NCI-H1417 treated with DMSO at 0.1 percent for 48 hours (cell line): ENCODE data around the gene SEC23B.
"Not testable (repeated sequence)": the region's sequence is repeated elsewhere in the genome, so short reads cannot be mapped to it uniquely, and the experiment has no call there.

Experiments
- DNase-seq: peaks from one replicate; lab custom pipeline; 2025; lab: John Stamatoyannopoulos, UW

Gene SEC23B

DNA sequence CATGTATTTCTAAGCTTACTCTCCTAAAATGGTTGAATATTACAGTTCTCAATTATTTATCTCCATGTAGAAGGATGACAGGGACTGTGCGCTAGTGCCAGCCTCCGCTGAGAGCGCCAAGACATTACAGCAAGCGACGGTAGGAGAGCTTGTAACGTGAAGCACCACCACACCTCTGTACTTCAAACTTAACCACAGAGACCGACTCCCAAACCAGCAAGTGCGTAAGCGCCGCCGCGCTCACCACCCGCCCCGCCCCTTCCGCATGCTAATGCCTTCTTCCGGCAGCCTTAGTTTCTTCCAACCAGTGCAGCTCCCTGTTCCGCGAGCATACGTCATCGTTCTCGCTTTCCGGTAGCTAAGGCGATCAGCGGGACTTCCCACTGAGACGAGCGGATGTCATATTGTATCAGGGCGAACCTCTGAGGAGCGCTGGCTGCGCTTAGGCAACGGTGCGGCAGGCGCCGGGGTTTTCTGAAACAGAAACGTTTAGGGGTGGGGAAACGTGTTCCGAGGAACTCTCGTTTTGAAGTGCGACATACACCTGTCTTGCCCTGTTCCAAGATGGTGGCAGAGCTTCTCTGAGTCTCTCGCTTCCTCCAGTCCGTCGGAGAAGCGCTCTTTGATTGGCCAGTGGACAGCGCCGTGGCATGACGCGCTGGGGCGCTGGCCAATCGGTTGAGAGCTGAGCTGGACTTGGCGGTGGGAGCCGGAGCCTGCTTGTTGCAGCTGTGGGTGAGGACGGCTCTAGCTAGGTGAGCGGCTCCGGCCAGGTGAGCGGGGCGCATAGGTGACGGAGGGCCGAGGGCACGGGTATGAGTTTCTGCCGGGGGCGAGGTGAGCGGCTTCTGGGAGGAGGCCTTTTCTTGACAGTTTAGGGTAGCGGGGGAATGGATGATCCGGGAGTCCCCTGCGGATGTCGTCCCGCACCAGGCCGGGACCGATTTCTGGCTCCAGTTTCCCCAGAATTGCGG is at the start of gene SEC23B:
SEC23B (plus strand) TSS at position 723 of the 974 bp plus-strand sequence. CDS start 2,896 bp downstream, outside the sequence.
- peak; percentile 97 for DNase-seq

GRCh38 chr20:18465536-18466200 is 42.1 kb upstream of the SEC23B start:
- no peak for DNase-seq

GRCh38 chr20:18466574-18466893 is 41.2 kb upstream of the SEC23B start:
- peak; percentile 64 for DNase-seq

DNA sequence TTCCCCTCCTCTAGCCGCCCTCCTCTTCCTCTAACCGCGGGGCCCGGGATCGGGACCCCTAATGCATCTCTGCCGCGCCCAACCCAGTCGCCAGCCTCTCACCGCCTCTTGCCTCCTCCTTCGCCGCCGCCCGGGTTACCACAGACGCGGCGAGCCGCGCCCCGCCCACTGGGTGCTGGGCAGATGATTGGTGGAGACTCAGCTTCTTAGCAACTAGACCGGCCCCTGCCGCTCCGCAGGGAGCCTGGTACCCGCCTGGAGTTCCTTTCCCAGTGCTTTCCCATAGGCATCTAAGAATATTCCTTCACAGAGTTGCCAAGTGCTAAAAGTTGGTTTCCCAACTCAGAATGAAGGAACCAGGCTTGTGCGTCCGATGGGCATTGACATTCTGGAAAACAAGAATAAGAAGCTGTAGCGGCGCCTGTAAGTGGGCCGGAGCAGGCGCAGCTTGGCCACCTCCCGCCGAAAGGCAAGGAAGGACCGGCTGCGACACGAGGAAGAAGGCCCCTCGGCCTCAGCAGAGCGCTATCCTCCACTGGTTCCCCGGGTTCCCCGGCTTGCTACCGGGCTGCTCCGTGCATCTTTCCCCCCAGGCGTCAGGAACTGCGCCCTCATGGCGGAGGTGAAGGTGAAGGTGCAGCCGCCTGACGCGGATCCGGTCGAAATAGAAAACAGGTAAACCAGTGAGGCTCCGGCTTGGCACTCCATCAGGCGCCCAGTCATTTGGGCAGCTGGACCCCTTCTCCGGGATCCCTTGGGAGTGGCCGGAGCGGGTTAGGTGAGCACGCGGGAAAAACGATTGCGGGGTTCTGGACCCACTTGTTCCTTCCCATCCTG is 40.6 kb upstream of the SEC23B start, which contains the start of the genes DZANK1 and POLR3F:
DZANK1 (minus strand) TSS at position 137 of the 837 bp plus-strand sequence. CDS start 1,672 bp downstream, outside the sequence.
POLR3F (plus strand) TSS at position 497 of the 837 bp plus-strand sequence; CDS start at position 614, 117 bp downstream.
- peak; percentile 88 for DNase-seq

DNA sequence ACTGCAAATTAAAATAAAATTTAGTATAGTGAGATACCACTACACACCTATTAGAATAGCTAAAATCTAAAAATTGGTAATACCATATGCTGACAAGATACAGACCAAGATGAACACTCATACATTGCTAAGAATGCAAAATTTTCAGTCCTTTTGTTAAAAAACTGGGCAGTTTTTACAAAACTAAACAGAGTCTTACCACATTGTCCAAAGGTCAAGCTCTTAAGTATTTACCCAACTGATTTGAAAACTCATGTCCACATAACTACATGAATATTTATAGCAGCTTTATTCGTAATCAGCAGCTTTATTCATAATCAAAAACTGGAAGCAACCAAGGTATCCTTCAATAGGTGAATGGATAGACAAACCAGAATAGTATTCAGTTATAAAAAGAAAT is 30.5 kb upstream of the SEC23B start:
- no peak for DNase-seq

DNA sequence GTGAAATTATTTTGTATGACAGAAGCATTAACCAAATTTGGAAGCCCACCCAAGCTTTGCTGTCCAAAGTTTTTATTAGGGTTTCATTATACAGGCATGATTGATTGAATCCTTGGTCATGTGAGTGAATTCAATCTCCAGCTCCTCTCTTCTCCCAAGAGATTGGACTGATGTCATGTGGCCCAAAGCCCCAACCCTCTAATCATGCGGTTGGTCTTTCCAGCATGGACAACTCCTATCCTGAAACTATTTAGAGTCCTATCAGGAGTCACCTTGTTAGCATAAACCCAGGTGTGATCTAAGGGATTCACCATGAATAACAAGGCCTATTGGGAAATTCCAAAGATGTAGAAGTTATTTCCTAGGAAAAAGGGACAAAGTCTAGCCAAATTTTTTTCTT is 29.9 kb upstream of the SEC23B start:
- DNase-seq = no peak

- DNase-seq = no peak
These were observed 26.1 kb upstream of the SEC23B start for GRCh38 chr20:18481596-18481995.

GRCh38 chr20:18488301-18488700 is 19.4 kb upstream of the SEC23B start:
- no peak for DNase-seq

DNA sequence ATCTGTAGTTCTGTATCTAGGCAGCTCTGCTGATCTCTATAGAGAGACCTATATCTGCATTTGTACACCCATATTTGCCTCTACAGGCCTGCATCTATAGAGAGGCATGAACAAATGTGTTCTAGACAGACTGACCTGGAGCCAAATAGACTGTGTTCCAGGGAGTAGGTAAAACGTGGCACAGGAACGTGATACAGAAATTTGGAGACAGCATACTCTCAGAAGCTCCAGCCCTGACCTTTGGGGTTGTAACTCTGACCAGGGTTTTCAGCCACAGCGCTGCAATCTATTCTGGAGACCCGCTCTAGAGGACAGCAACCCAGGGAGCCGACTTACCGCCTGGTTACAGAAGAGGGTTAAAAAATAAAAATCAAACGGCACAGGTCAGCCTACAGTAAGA is 11.7 kb upstream of the SEC23B start:
- no peak for DNase-seq

DNA sequence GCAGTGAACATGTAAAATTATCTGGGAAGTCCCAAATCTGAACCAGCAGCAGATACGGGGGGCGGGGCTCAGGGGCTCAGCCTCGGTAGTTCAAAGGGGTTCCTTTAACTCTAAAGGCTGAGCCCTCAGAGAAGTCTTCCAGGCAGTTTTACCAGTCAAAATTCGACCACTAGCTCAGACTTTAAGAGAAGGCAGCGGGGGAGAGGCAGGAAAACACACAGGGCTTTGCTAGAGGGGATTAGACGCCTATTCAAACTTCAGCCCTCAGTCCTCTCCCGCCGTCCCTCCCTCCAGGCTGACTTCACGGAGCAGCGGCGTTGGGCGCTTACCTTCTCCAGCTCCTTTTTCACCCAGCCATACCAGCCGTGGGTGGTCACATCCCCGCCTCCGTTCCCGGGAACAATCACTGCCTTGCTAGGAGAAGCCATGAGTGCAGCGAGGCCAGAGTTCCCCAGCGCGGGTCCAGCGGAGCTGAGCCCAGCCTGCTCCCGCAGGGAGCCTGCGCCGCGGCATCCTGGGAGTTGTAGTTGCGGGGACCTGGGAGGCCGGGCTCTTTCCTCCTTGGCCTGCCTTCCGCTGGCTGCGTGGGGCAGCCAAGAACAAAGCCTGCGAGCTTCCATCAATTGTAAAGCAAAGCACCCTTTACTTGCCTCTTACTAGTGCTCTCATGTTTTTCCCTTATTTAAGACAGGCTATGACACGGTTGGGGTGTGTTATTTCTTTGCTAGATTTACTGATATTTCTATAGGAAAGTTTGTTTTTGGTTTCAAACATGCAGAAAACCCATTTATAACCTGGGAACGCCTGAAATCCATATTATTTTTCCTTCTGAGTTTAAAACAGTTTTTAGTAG is 10.8 kb upstream of the SEC23B start, which contains the start of gene RBBP9:
RBBP9 (minus strand) TSS at position 486 of the 853 bp plus-strand sequence; CDS start at position 428, 58 bp downstream.
- DNase-seq = no peak

DNA sequence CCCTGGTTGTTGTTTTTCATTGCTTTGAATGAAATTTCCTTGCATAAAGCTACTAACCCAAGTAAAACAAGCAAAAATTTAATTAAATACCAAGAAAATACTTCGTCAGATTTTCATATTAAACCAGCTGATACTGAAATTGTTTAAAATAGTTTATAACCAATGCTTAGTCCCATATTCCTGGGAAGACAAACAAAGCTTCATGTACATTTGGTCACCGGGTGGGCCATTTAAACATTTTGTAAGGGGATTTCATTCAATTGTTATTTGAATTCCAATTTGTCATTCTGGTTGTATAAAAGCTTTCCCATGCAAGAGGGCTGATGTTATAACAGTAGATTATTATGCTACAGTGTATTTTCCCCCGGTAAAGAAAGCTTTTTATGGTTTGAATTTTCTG is 10.1 kb upstream of the SEC23B start:
- no peak for DNase-seq

GRCh38 chr20:18501672-18502071 is 6.1 kb upstream of the SEC23B start:
- DNase-seq = not testable (repeated sequence)

GRCh38 chr20:18504479-18505060 is 3.2 kb upstream of the SEC23B start:
- DNase-seq = no peak

DNA sequence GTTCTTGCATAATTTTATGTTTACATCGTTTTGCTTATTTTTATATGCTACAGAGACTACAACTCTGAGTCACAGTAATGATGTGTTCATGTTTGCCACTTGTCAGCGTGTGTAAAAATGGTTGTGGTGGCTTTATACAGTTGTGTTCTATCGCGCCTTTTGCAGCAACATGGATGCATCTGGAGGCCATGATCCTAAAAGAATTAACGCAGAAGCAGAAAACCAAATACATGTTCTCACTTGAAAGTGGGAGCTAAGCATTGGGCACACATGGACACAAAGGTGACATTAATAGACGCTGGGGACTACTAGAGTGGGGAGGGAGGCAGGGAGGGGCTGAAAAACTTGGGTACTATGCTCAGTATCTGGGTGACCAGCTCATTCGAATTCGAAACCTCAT is 996 bp upstream of the SEC23B start:
- peak; percentile 20 for DNase-seq

DNA sequence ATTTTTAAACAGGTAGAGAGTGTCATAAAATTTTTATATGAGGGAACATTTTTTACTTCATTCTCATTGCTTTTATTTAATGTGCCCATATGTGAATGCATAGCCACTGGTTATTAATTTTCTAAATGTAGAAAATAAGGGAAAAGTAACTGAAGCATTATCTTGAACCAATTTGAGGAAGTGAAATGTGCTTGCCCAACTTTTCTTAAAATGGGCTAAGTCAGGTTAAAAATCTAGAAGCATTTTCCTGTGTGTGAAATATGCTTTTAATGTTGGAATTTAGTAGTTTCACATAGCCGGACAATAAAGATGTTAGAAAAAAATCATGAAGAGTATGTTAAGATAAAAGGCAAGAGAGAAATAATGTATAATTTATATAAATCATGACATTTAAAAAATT is 3.8 kb downstream of the SEC23B start:
- DNase-seq = no peak

DNA sequence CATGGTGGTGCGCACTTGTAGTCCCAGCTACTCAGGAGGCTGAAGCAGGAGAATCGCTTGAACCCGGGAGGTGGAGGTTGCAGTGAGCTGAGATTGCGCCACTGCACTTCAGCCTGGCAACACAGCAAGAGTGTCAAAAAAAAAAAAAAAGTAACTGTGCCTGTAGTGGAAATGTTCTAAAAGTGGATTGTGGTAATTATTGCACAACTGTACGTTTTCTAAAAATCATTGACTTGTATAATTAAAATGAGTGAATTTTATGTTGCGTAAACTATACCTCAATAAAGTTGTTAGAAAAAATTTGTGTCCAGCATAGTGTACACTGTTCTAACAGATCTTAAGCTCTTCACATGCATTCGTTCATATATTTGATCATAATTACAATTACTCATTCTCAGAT is 5.5 kb downstream of the SEC23B start:
- DNase-seq = no peak

DNA sequence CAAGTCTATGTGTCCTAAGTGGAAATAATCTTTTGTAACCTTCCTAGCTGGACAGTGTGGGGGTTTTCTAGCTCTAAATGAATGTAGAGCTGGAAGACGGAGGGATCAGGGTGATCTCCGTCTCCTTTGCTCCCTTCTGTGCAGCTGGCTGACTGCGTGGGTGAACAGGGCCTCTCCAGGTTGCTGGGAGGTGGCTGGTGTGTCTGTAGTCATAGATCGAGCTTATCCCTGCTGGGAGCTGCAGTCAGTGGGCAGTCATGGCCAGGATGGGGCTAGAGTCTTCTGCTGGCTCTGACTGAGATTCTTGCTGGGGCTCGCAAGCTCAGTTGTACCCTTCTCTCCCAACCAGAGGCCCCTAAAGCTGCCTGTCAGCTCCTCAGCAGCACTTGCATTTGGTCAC is 6.4 kb downstream of the SEC23B start:
- DNase-seq = no peak

DNA sequence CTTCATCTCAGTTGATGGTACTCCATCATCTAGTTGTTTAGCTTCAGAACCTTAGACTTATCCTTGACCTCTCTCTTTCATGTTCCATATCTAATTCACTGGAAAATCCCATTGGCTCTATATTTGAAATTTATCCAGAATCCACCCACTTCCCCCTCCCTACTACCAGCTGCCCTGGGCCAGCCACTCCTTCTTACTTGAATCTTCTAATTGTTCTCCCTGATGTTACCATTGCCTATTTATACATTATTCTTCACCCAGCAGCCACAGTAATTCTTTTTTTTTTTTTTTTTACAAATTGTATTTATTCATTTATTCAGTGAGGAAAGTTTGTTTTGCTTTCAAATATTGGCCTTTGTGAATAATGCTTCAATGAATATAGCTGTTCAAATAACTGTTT is 8.2 kb downstream of the SEC23B start:
- DNase-seq = no peak

- DNase-seq = not testable (repeated sequence)
These were observed 14.3 kb downstream of the SEC23B start for GRCh38 chr20:18522066-18522465.

GRCh38 chr20:18523066-18523465 is 15.3 kb downstream of the SEC23B start:
- DNase-seq = no peak

GRCh38 chr20:18524646-18525045 is 16.9 kb downstream of the SEC23B start:
- no peak for DNase-seq
